OCI-LY7 (cell line): ENCODE data around the gene UBC.
"Not testable (repeated sequence)": the region's sequence is repeated elsewhere in the genome, so short reads cannot be mapped to it uniquely, and the experiment has no call there.

ENCODE experiments used
- EZH2phosphoT487 ChIP-seq: fragments of 200-600 bp; sonication (generic); IDR thresholded peaks from 2 replicates; pipeline ENCODE4 v1.6.1; 2018; ENCODE audit warnings: low read depth, borderline replicate concordance, mild to moderate bottlenecking, mixed run types, antibody characterized with exemption, low read length, moderate library complexity, mixed read lengths
- TF ChIP-seq, protein P1 (sequence below): fragments of 200-600 bp; sonication (generic); conservative IDR thresholded peaks from 2 replicates; pipeline ENCODE4 v1.5.1; 2014; ENCODE audit warnings: mild to moderate bottlenecking, antibody characterized with exemption, low read length, moderate library complexity, mixed read lengths

DNA sequence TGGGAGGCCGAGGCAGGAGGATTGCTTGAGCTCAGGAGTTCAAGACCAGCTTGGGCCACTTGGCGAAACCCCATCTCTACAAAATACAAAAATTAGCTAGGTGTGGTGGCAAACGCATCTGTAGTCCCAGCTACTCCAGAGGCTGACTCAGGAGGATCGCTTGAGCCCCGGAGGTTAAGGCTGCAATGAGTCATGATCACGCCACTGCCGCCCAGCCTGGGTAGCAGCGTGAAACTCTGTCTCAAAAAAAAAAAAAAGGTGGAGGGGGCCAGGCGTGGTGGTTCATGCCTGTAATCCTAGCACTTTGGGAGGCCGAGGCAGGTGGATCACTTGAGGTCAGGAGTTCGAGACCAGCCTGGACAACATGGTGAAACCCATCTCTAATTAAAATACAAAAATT, 34.1 kb downstream of the UBC start:
- TF ChIP-seq, protein P1, sequence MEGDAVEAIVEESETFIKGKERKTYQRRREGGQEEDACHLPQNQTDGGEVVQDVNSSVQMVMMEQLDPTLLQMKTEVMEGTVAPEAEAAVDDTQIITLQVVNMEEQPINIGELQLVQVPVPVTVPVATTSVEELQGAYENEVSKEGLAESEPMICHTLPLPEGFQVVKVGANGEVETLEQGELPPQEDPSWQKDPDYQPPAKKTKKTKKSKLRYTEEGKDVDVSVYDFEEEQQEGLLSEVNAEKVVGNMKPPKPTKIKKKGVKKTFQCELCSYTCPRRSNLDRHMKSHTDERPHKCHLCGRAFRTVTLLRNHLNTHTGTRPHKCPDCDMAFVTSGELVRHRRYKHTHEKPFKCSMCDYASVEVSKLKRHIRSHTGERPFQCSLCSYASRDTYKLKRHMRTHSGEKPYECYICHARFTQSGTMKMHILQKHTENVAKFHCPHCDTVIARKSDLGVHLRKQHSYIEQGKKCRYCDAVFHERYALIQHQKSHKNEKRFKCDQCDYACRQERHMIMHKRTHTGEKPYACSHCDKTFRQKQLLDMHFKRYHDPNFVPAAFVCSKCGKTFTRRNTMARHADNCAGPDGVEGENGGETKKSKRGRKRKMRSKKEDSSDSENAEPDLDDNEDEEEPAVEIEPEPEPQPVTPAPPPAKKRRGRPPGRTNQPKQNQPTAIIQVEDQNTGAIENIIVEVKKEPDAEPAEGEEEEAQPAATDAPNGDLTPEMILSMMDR = not testable (repeated sequence)
- not testable (repeated sequence) for TF ChIP-seq EZH2phosphoT487
